Thyroid gland (tissue), 4 donors: ENCODE data around the gene RANBP9. TPM values are rescaled to one million over a fixed set of nuclear protein-coding genes. Genes with fewer than 3 reads are reported as not detected.

Experiments used
- DNase-seq, 2 donors: peaks; one replicate each; pipeline ENCODE4 v3.0.0-alpha.2; 2019
- H3K27ac ChIP-seq, 3 donors: fragments of 200-600 bp; sonication (generic); 1 replicate in 2 of 3; 2 replicates in 1 of 3; pipeline ENCODE4 v1.5.1; 2016 to 2019; ENCODE audit warnings: mild to moderate bottlenecking in 1 of 3, moderate library complexity in 1 of 3
- H3K27me3 ChIP-seq: fragments of 200-600 bp; sonication (generic); one replicate; pipeline ENCODE4 v1.5.1; 2019
- H3K36me3 ChIP-seq, 2 donors: fragments of 200-600 bp; sonication (generic); one replicate each; pipeline ENCODE4 v1.5.1; 2016 to 2019
- H3K4me1 ChIP-seq, 2 donors: fragments of 200-600 bp; sonication (generic); one replicate each; pipeline ENCODE4 v1.5.1; 2017 to 2019
- H3K4me3 ChIP-seq, 3 donors: fragments of 200-600 bp; sonication (generic); replicated peaks in 1 of 3; 1 replicate in 2 of 3; 2 replicates in 1 of 3; pipeline ENCODE4 v1.5.1; 2016; ENCODE audit warnings: mild to moderate bottlenecking in 1 of 3
- H3K9me3 ChIP-seq: fragments of 200-600 bp; sonication (generic); one replicate; pipeline ENCODE4 v1.5.1; 2017
- POLR2A ChIP-seq, 2 donors: fragments of 450-650 bp; IDR thresholded peaks; one replicate each; pipeline ENCODE4 v1.6.1; 2017; ENCODE audit warnings: antibody characterized with exemption in 2 of 2, mild to moderate bottlenecking in 2 of 2, moderate library complexity in 1 of 2
- WGBS, 2 donors: methylation state at CpG; one replicate each; pipeline ENCODE4 v1.1.5; 2017; 5-methylcytosine and 5-hydroxymethylcytosine counted together
- intact Hi-C: fragments of 100-400 bp; cut with DNase I; formaldehyde crosslinking; loops from one replicate; pipeline ENCODE4 v1.15.1; 2023
- total RNA-seq, 4 donors: library from RNA; depleted of rRNA; stranded (reverse); fragments of >200 nt; gene quantifications; one replicate each; pipeline ENCODE4 v1.2.3, GENCODE V29; 2016
- TF ChIP-seq, protein P1 (sequence below), 6 experiments: fragments of 200-600 bp in 3 of 6; fragments of 450-650 bp in 3 of 6; sonication (generic) in 3 of 6; IDR thresholded peaks; one replicate each; pipeline ENCODE4 v1.5.1; 2016 to 2019; ENCODE audit warnings: antibody characterized with exemption in 6 of 6, mild to moderate bottlenecking in 2 of 6, inconsistent platforms in 1 of 6, moderate library complexity in 1 of 6

The RANBP9 gene
- total RNA-seq, 4 donors from 2014 or later: 26.8 to 42.6 (median 32.4) TPM

GRCh38 chr6:13593103-13593502 lies 118.5 kb downstream of the RANBP9 start:
- no peak for DNase-seq
- H3K4me1 ChIP-seq: no peaks in the 10 kb centered on the region
- no peaks in the 10 kb centered on the region for H3K9me3 ChIP-seq
- peaks cover 30 to 32% of the 10 kb centered on the region in 2 donors for H3K36me3 ChIP-seq
- TF ChIP-seq POLR2A (IDR thresholded peaks at IDR 0.05): no peak
- TF ChIP-seq, protein P1, sequence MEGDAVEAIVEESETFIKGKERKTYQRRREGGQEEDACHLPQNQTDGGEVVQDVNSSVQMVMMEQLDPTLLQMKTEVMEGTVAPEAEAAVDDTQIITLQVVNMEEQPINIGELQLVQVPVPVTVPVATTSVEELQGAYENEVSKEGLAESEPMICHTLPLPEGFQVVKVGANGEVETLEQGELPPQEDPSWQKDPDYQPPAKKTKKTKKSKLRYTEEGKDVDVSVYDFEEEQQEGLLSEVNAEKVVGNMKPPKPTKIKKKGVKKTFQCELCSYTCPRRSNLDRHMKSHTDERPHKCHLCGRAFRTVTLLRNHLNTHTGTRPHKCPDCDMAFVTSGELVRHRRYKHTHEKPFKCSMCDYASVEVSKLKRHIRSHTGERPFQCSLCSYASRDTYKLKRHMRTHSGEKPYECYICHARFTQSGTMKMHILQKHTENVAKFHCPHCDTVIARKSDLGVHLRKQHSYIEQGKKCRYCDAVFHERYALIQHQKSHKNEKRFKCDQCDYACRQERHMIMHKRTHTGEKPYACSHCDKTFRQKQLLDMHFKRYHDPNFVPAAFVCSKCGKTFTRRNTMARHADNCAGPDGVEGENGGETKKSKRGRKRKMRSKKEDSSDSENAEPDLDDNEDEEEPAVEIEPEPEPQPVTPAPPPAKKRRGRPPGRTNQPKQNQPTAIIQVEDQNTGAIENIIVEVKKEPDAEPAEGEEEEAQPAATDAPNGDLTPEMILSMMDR (IDR thresholded peaks at IDR 0.05): no peak
- intact Hi-C loops: no loop called here
- no peak overlapping the region for H3K27ac ChIP-seq
- H3K4me3 ChIP-seq: no peak overlapping the region
- 81 to 83% methylated on average over 6 of the region's 6 CpGs for WGBS, 2 donors
- no peaks in the 10 kb centered on the region for H3K27me3 ChIP-seq

GRCh38 chr6:13591205-13591921 lies 120.3 kb downstream of the RANBP9 start:
- H3K27ac ChIP-seq: no peak overlapping the region
- H3K27me3 ChIP-seq: no peaks in the 10 kb centered on the region
- 96% methylated on average over 13 to 17 of the region's 21 CpGs for WGBS, 2 donors
- intact Hi-C loops: no loop called here
- H3K9me3 ChIP-seq: no peaks in the 10 kb centered on the region
- no peaks in the 10 kb centered on the region for H3K4me1 ChIP-seq
- TF ChIP-seq, protein P1 (IDR thresholded peaks at IDR 0.05): no peak
- no peak for TF ChIP-seq POLR2A (IDR thresholded peaks at IDR 0.05)
- H3K36me3 ChIP-seq: peaks cover 30 to 31% of the 10 kb centered on the region in 2 donors
- no peak overlapping the region for H3K4me3 ChIP-seq
- no peak for DNase-seq

DNA sequence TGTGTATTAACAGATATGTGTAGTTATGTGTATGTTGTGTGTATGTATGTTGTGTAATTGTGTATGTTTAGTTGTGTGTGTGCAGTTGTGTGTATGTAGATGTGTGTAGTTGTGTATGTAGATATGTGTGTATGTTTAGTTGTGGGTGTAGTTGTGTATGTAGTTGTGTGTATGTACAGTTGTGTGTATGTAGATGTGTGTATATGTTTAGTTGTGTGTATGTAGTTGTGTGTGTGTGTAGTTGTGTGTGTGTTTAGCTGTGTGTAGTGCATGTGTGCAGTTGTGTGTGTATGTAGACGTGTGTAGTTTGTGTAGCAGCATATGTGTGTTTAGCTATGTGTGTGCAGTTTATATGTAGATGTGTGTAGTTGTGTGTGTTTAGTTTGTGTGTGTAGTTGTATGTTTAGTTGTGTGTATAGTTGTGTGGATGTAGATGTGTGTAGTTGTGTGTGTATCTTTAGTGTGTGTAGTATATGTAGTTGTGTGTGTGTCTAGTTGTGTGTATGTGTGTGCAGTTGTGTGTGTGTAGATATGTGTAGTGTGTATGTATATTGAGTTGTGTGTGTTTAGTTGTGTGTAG lies 121.0 kb downstream of the RANBP9 start:
- no peaks in the 10 kb centered on the region for H3K9me3 ChIP-seq
- intact Hi-C loops: no loop called here
- H3K27ac ChIP-seq: no peak overlapping the region
- peaks cover 29 to 30% of the 10 kb centered on the region in 2 donors for H3K36me3 ChIP-seq
- no peaks in the 10 kb centered on the region for H3K4me1 ChIP-seq
- no peak overlapping the region for H3K4me3 ChIP-seq
- H3K27me3 ChIP-seq: no peaks in the 10 kb centered on the region
- TF ChIP-seq, protein P1 (IDR thresholded peaks at IDR 0.05): no peak
- no peak for TF ChIP-seq POLR2A (IDR thresholded peaks at IDR 0.05)
- no peak for DNase-seq
- WGBS, 2 donors: 93% methylated on average over 1 of the region's 1 CpG

GRCh38 chr6:13589801-13590200 lies 121.8 kb downstream of the RANBP9 start:
- DNase-seq: no peak
- 94 to 97% methylated on average over 9 of the region's 9 CpGs for WGBS, 2 donors
- no peak overlapping the region for H3K4me3 ChIP-seq
- no peak overlapping the region for H3K27ac ChIP-seq
- H3K27me3 ChIP-seq: no peaks in the 10 kb centered on the region
- no peaks in the 10 kb centered on the region for H3K4me1 ChIP-seq
- peaks cover 21 to 28% of the 10 kb centered on the region in 2 donors for H3K36me3 ChIP-seq
- no peaks in the 10 kb centered on the region for H3K9me3 ChIP-seq
- intact Hi-C loops: no loop called here
- TF ChIP-seq POLR2A (IDR thresholded peaks at IDR 0.05): no peak
- TF ChIP-seq, protein P1 (IDR thresholded peaks at IDR 0.05): no peak
